ENCODE measurements around the gene TNFSF12. TPM values are rescaled to one million over a fixed set of nuclear protein-coding genes. Genes with fewer than 3 reads are reported as not detected.
A peak's percentile ranks its signal among the peaks of the same experiment; 100 is the strongest.

The TNFSF12 gene
- total RNA-seq, 1 donor from 2014 or later: 15.0 TPM

DNA sequence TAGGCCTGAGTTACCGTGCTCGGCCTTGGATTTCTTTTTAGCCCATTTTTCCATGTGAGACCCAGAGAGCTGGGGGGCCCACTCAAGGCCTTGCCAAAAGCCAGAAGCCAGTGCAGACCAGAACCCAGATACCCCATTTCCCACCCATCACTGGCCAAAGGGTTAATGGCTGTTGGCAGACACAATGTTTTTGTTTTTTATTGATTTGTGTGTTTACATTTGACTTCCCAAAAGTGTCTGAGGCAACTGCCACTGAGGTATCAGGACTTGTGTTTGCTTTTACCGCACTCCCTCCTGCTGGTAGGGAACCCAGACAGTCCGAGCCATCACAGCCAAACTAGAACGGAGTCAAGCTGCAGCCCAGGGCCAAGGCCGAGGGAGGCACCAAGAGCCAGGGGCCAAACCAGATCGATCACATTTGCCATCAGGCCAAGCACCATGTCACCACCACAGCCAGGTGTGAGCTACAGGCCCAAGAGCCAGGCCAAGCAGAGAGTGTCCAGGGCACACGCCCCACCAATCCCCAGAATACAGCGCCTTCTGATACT, 7.7 kb upstream of the TNFSF12 start:
- H3K27ac Mint-ChIP-seq (ENCODE audit: unreplicated experiment): no peak overlapping the region
- no peak overlapping the region for H3K4me3 Mint-ChIP-seq (ENCODE audit: unreplicated experiment)
- H3K9me3 Mint-ChIP-seq (ENCODE audit: unreplicated experiment): peaks cover 5% of the 10 kb centered on the region
- peaks cover 15% of the 10 kb centered on the region for H3K27me3 Mint-ChIP-seq (ENCODE audit: unreplicated experiment)
- no peak for TF ChIP-seq CTCF (IDR thresholded peaks at IDR 0.05)
- DNase-seq (ENCODE audit: extremely low spot score, unreplicated experiment): no peak
- no peaks in the 10 kb centered on the region for H3K36me3 Mint-ChIP-seq (ENCODE audit: unreplicated experiment)
- no peaks in the 10 kb centered on the region for H3K4me1 Mint-ChIP-seq (ENCODE audit: unreplicated experiment)

GRCh38 chr17:7544911-7545310, 3.9 kb upstream of the TNFSF12 start:
- H3K27me3 Mint-ChIP-seq (ENCODE audit: unreplicated experiment): peaks cover 15% of the 10 kb centered on the region
- TF ChIP-seq CTCF (IDR thresholded peaks at IDR 0.05): no peak
- H3K4me3 Mint-ChIP-seq (ENCODE audit: unreplicated experiment): no peak overlapping the region
- no peaks in the 10 kb centered on the region for H3K9me3 Mint-ChIP-seq (ENCODE audit: unreplicated experiment)
- H3K4me1 Mint-ChIP-seq (ENCODE audit: unreplicated experiment): peaks cover 13% of the 10 kb centered on the region
- no peak for DNase-seq (ENCODE audit: extremely low spot score, unreplicated experiment)
- H3K27ac Mint-ChIP-seq (ENCODE audit: unreplicated experiment): no peak overlapping the region
- H3K36me3 Mint-ChIP-seq (ENCODE audit: unreplicated experiment): no peaks in the 10 kb centered on the region

GRCh38 chr17:7549401-7550055, 670 bp downstream of the TNFSF12 start:
- Mint-ChIP-seq H3K36me3 (ENCODE audit: unreplicated experiment) (no peaks in the 10 kb centered on the region), H3K4me3 (ENCODE audit: unreplicated experiment) (peak overlapping the region; percentile 66), H3K4me1 (ENCODE audit: unreplicated experiment) (peaks cover 14% of the 10 kb centered on the region), H3K27ac (ENCODE audit: unreplicated experiment) (peak overlapping the region; percentile 42), H3K27me3 (ENCODE audit: unreplicated experiment) (no peaks in the 10 kb centered on the region), H3K9me3 (ENCODE audit: unreplicated experiment) (no peaks in the 10 kb centered on the region)
- no peak for TF ChIP-seq CTCF (IDR thresholded peaks at IDR 0.05)
- DNase-seq (ENCODE audit: extremely low spot score, unreplicated experiment): no peak

DNA sequence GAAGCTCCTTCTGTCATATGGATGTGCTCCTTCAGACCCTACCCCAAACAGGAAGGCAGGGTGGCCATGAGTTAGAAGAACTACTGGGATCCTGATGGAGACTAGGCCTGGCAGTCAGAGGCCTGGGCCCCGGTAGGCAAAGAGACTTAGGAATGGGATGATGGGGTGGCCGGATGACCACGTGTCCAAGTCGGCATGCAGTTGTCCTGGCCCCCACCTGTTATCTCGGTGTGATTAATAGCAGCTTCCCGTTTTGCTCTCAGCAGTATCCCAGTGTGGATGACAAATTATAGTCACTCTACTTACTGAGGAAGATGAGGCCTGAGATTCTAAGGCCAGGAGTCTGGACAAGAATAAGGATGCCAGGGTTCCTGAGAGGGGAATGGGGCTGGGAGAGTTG, 1.5 kb downstream of the TNFSF12 start:
- no peaks in the 10 kb centered on the region for H3K9me3 Mint-ChIP-seq (ENCODE audit: unreplicated experiment)
- peak overlapping the region; percentile 42 for H3K27ac Mint-ChIP-seq (ENCODE audit: unreplicated experiment)
- H3K4me3 Mint-ChIP-seq (ENCODE audit: unreplicated experiment): no peak overlapping the region
- DNase-seq (ENCODE audit: extremely low spot score, unreplicated experiment): no peak
- H3K27me3 Mint-ChIP-seq (ENCODE audit: unreplicated experiment): no peaks in the 10 kb centered on the region
- TF ChIP-seq CTCF (IDR thresholded peaks at IDR 0.05): no peak
- H3K4me1 Mint-ChIP-seq (ENCODE audit: unreplicated experiment): peaks cover 14% of the 10 kb centered on the region
- no peaks in the 10 kb centered on the region for H3K36me3 Mint-ChIP-seq (ENCODE audit: unreplicated experiment)

DNA sequence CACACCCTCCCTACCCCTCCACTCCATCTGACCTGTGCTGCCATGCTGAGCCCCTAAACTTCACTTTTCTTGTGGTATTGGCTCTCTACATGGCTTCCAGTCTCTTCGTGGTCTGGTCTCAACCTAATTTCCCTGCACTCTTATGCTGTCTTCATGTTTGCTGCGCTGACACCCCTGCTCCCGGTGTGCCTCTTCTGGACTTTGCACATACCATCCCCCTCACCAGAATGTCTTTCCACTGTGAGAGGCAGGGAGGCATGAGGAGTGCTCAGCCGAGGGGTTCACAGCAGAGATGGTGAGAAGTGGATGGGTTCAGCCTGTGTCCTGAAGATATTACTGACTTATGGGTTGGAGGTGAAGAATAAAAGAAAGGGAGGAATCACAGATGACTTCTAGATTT, 2.5 kb downstream of the TNFSF12 start:
- TF ChIP-seq CTCF (IDR thresholded peaks at IDR 0.05): no peak
- Mint-ChIP-seq H3K36me3 (ENCODE audit: unreplicated experiment) (no peaks in the 10 kb centered on the region), H3K27me3 (ENCODE audit: unreplicated experiment) (no peaks in the 10 kb centered on the region), H3K9me3 (ENCODE audit: unreplicated experiment) (no peaks in the 10 kb centered on the region), H3K27ac (ENCODE audit: unreplicated experiment) (no peak overlapping the region), H3K4me3 (ENCODE audit: unreplicated experiment) (no peak overlapping the region), H3K4me1 (ENCODE audit: unreplicated experiment) (peaks cover 14% of the 10 kb centered on the region)
- DNase-seq (ENCODE audit: extremely low spot score, unreplicated experiment): no peak
